HepG2 (cell line): Measurements from ENCODE around the gene ZNF607. TPM values are rescaled to one million over a fixed set of nuclear protein-coding genes. Genes with fewer than 3 reads are reported as not detected.

ENCODE experiments used
- ATAC-seq: fragments of 200-7000 bp; cut with Tn5 transposase; 3 replicates; pipeline ENCODE4 v1.9.1; 2020; ENCODE audit warnings: mild to moderate bottlenecking, moderate library complexity
- BruUV-seq: library from RNA; stranded (reverse); fragments of 400-500 nt; replicated peaks from 2 replicates; lab custom pipeline; 2021; lab: Mats Ljungman, UMichigan
- CTCF ChIA-PET: fragments of 300-600 bp; formaldehyde crosslinking; extraction: SDS; loops from one replicate; lab custom pipeline; 2021; ENCODE audit warnings: low total read pairs, inconsistent platforms, low intra/inter-chr PET ratio; lab: Yijun Ruan, JAX
- POLR2A ChIA-PET: fragments of 350-600 bp; sonication (Branson Sonifier 250); formaldehyde crosslinking; loops from one replicate; lab custom pipeline; 2020; ENCODE audit warnings: antibody characterized with exemption, inconsistent platforms; lab: Yijun Ruan, JAX
- DNase-seq: peaks from one replicate; pipeline ENCODE4 v3.0.0-alpha.2; 2015; ENCODE audit warnings: low spot score
- FAIRE-seq: peaks from 3 replicates; lab custom pipeline; 2011; peaks lifted over from hg19 to GRCh38; lab: Jason Lieb, UNC
- H2AFZ ChIP-seq: one replicate; pipeline ENCODE4 v1.6.1; 2011; ENCODE audit warnings: low read length, inconsistent platforms
- H3K27ac ChIP-seq: fragments of 300-600 bp; 3 replicates; pipeline ENCODE4 v1.8.0; 2011; ENCODE audit warnings: mixed run types, mild to moderate bottlenecking, mixed read lengths, low read length, inconsistent platforms; ENCODE audit not compliant: insufficient read depth; ENCODE audit errors: extremely low read length
- H3K27me3 ChIP-seq, 2 experiments: fragments of 200-600 bp in 1 of 2; 2 replicates in 1 of 2; 3 replicates in 1 of 2; pipeline versions ENCODE4 v1.6.0 to v1.8.0; 2011; ENCODE audit warnings: low read length in 2 of 2, mild to moderate bottlenecking in 2 of 2, moderate library complexity in 2 of 2, inconsistent platforms in 1 of 2; ENCODE audit not compliant: insufficient read depth in 2 of 2, control insufficient read depth in 1 of 2
- H3K36me3 ChIP-seq, 2 experiments: fragments of 200-600 bp in 1 of 2; replicated peaks in 1 of 2; 2 replicates in 1 of 2; 3 replicates in 1 of 2; pipeline versions ENCODE4 v1.5.1 to v1.8.0; 2011; ENCODE audit warnings: low read length in 2 of 2, inconsistent platforms in 1 of 2; ENCODE audit not compliant: insufficient read depth in 2 of 2, control insufficient read depth in 1 of 2
- H3K4me1 ChIP-seq: 2 replicates; pipeline ENCODE4 v1.5.1; 2012; ENCODE audit warnings: low read length, inconsistent platforms; ENCODE audit not compliant: insufficient read depth
- H3K4me2 ChIP-seq: 2 replicates; pipeline ENCODE4 v1.6.0; 2011; ENCODE audit warnings: low read depth, low read length, inconsistent platforms
- H3K4me3 ChIP-seq, 3 experiments: fragments of 200-600 bp in 1 of 3; sonication (generic), shearing (Covaris generic) in 1 of 3; replicated peaks in 1 of 3; 2 replicates each; pipeline ENCODE4 v1.5.1; 2011 to 2016; ENCODE audit warnings: low read length in 3 of 3, inconsistent platforms in 2 of 3, low read depth in 2 of 3, mild to moderate bottlenecking in 2 of 3, control low read depth in 1 of 3, mixed read lengths in 1 of 3; ENCODE audit not compliant: insufficient read depth in 1 of 3
- H3K79me2 ChIP-seq: one replicate; pipeline ENCODE4 v1.6.1; 2011; ENCODE audit warnings: low read length, inconsistent platforms; ENCODE audit not compliant: insufficient read depth
- H3K9ac ChIP-seq: 2 replicates; pipeline ENCODE4 v1.6.0; 2011; ENCODE audit warnings: mild to moderate bottlenecking, low read depth, low read length, inconsistent platforms; ENCODE audit not compliant: insufficient read depth
- H3K9me3 ChIP-seq: 2 replicates; pipeline ENCODE4 v1.5.1; 2012; ENCODE audit warnings: mild to moderate bottlenecking, low read length
- H4K20me1 ChIP-seq: 2 replicates; pipeline ENCODE4 v1.6.0; 2011; ENCODE audit warnings: inconsistent platforms, mild to moderate bottlenecking, low read length, moderate library complexity; ENCODE audit not compliant: insufficient read depth
- ASH2L ChIP-seq: fragments of 300-600, 200-600 bp; sonication (generic); IDR thresholded peaks from 2 replicates; pipeline ENCODE4 v1.7.0; 2017; ENCODE audit warnings: low read depth, mild to moderate bottlenecking, moderate library complexity, mixed read lengths, low read length; ENCODE audit not compliant: insufficient read length
- ATF7 ChIP-seq, 2 experiments: fragments of 450-650 bp in 1 of 2; sonication (generic) in 1 of 2; formaldehyde crosslinking in 1 of 2; IDR thresholded peaks; 2 replicates each; pipeline versions ENCODE4 v1.4.0 to v1.6.1; 2016 to 2020; ENCODE audit warnings: antibody characterized with exemption in 1 of 2, mild to moderate bottlenecking in 1 of 2, missing genetic modification reagents in 1 of 2
- CEBPB ChIP-seq: IDR thresholded peaks from 2 replicates; pipeline ENCODE4 v1.6.1; 2011; ENCODE audit warnings: low read depth, low read length, improper control_type of control experiment, borderline replicate concordance
- CHCHD3 ChIP-seq: sonication (generic); formaldehyde crosslinking; IDR thresholded peaks from 2 replicates; pipeline ENCODE4 v1.8.0; 2022; ENCODE audit warnings: mild to moderate bottlenecking, missing genetic modification reagents, moderate library complexity
- CHD4 ChIP-seq: fragments of 200-600 bp; sonication (generic); IDR thresholded peaks from 2 replicates; pipeline ENCODE4 v1.7.0; 2017; ENCODE audit warnings: mild to moderate bottlenecking, low read length, borderline replicate concordance
- DPF2 ChIP-seq: sonication (generic); formaldehyde crosslinking; IDR thresholded peaks from 2 replicates; pipeline ENCODE4 v1.4.0; 2020; ENCODE audit warnings: mild to moderate bottlenecking, low read depth, missing genetic modification reagents, borderline replicate concordance
- ELF1 ChIP-seq: sonication (generic); formaldehyde crosslinking; IDR thresholded peaks from 2 replicates; pipeline ENCODE4 v1.4.0; 2020; ENCODE audit warnings: missing genetic modification reagents
- HDAC6 ChIP-seq: fragments of 200-600 bp; sonication (generic); IDR thresholded peaks from 2 replicates; pipeline ENCODE4 v1.7.0; 2017; ENCODE audit warnings: mild to moderate bottlenecking, antibody characterized with exemption, low read length, low read depth
- HOXA5 ChIP-seq: sonication (generic); formaldehyde crosslinking; IDR thresholded peaks from 2 replicates; pipeline ENCODE4 v1.4.0; 2020; ENCODE audit warnings: missing genetic modification reagents
- MZF1 ChIP-seq: sonication (generic); formaldehyde crosslinking; IDR thresholded peaks from 2 replicates; pipeline ENCODE4 v1.8.1; 2023; ENCODE audit warnings: mild to moderate bottlenecking, missing genetic modification reagents, borderline replicate concordance
- NFYC ChIP-seq: IDR thresholded peaks from 2 replicates; pipeline ENCODE4 v1.6.1; 2016; ENCODE audit warnings: missing genetic modification reagents, missing compliant biosample characterization
- POLR2G ChIP-seq: fragments of 200-400 bp; formaldehyde crosslinking; IDR thresholded peaks from 2 replicates; pipeline ENCODE4 v1.6.1; 2018; ENCODE audit warnings: mild to moderate bottlenecking, low read depth, low read length, moderate library complexity
- RBAK ChIP-seq: sonication (generic); formaldehyde crosslinking; IDR thresholded peaks from 2 replicates; pipeline ENCODE4 v1.5.1; 2020; ENCODE audit warnings: mild to moderate bottlenecking, missing genetic modification reagents
- REL ChIP-seq: sonication (generic); formaldehyde crosslinking; conservative IDR thresholded peaks from 2 replicates; pipeline ENCODE4 v1.8.0; 2022; ENCODE audit warnings: mild to moderate bottlenecking, missing genetic modification reagents, moderate library complexity
- ZC3H4 ChIP-seq: sonication (generic); formaldehyde crosslinking; IDR thresholded peaks from 2 replicates; pipeline ENCODE4 v1.4.0; 2020; ENCODE audit warnings: missing genetic modification reagents, borderline replicate concordance
- ZNF30 ChIP-seq: sonication (generic); formaldehyde crosslinking; IDR thresholded peaks from 2 replicates; pipeline ENCODE4 v1.5.0; 2020; ENCODE audit warnings: mild to moderate bottlenecking, missing genetic modification reagents
- ZNF354B ChIP-seq: sonication (generic); formaldehyde crosslinking; IDR thresholded peaks from 2 replicates; pipeline ENCODE4 v1.8.0; 2022; ENCODE audit warnings: mild to moderate bottlenecking, missing genetic modification reagents
- WGBS: methylation state at CpG from one replicate; pipeline ENCODE4 v1.1.6; 2017; ENCODE audit warnings: low lambda C conversion rate; 5-methylcytosine and 5-hydroxymethylcytosine counted together
- in situ Hi-C: cut with HindIII; loops from 2 replicates; pipeline ENCODE4 v1.10.0; 2017; ENCODE audit warnings: low pct_unique_long_range_greater_than_20kb; ENCODE audit not compliant: extremely low pct_ligation_motif_present
- intact Hi-C: fragments of 100-400 bp; cut with micrococcal nuclease; formaldehyde crosslinking; loops from one replicate; pipeline ENCODE4 v1.10.0; 2022; ENCODE audit not compliant: unreplicated experiment
- polyA plus RNA-seq, 8 experiments: library from polyadenylated mRNA; depleted of rRNA in 3 of 8; stranded (reverse) in 7 of 8; unstranded in 1 of 8; fragments of >200 nt; fragmentation: Illumina TruSeq in 4 of 8; extraction: Trizol in 4 of 8; gene quantifications; 2 replicates each; pipeline versions ENCODE4 v1.2.1 to v1.2.3, GENCODE V29; 2011 to 2016; ENCODE audit warnings: low read depth in 4 of 8, missing spikeins in 1 of 8, mixed read lengths in 1 of 8; ENCODE audit not compliant: insufficient read depth in 1 of 8
- total RNA-seq, 5 experiments: library from RNA; depleted of rRNA; stranded (reverse); fragments of >200 nt; fragmentation: Illumina TruSeq; extraction: Trizol; gene quantifications; 2 replicates each; pipeline ENCODE4 v1.2.3, GENCODE V29; 2016; ENCODE audit warnings: low read depth in 1 of 5
- TF ChIP-seq, protein P1 (sequence below): IDR thresholded peaks from 2 replicates; pipeline ENCODE4 v1.6.1; 2016
- TF ChIP-seq, protein P2 (sequence below): sonication (generic); formaldehyde crosslinking; IDR thresholded peaks from 2 replicates; pipeline ENCODE4 v1.4.0; 2020; ENCODE audit warnings: missing genetic modification reagents

ZNF607 gene
- total and polyA plus RNA-seq, 2 of the 13 experiments (the other 11 are each of a cell fraction or from before 2014, with no cell fraction given): 3.8 to 8.3 TPM

DNA sequence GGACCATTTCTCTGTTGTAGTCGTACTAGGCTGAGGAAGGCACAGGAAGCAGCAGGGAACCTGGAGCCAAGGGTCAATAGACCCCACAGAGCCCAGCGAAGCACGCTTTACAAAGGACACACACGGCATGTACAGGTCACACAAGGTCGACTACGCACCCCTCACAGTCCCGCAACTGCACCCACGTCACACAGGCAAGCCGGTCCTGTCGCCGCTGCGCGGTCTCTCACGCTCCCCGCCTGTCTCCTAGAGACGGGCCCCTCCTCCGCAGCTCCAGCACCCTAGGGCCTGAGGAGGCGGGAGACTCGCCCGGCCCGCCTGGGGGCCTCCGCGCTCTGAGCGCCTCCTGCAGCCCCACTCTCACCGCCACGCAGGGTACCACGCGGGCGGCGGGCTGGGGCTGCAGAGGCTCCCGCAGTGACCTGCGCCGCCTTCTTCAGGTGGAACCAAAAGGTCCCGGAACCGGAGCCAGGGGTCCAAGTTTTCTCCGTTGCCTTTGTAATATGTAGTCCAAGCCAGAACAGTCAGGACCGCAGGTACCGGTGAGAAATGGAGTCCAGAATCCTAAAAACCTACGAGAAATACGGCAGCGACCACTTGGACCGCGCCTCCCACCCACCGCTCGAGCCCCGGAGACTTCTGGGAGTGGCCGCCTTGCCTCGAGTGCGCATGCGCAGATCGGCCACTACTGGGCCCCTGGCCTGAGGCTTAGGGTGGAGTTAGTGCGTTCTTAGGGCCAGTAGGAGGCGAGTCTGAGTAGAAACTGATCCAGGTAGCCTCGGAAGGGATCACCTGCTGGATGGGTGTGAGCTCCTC is at the start of gene ZNF607 (continued):
- TF ChIP-seq, protein P1, sequence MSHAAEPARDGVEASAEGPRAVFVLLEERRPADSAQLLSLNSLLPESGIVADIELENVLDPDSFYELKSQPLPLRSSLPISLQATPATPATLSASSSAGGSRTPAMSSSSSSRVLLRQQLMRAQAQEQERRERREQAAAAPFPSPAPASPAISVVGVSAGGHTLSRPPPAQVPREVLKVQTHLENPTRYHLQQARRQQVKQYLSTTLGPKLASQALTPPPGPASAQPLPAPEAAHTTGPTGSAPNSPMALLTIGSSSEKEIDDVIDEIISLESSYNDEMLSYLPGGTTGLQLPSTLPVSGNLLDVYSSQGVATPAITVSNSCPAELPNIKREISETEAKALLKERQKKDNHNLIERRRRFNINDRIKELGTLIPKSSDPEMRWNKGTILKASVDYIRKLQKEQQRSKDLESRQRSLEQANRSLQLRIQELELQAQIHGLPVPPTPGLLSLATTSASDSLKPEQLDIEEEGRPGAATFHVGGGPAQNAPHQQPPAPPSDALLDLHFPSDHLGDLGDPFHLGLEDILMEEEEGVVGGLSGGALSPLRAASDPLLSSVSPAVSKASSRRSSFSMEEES (CRISPR knock-in tag): no peak
- TF ChIP-seq ELF1: no peak; the same call in 1 of the 2 replicates
- no peak for TF ChIP-seq MZF1 (CRISPR knock-in tag)
- no peak for TF ChIP-seq ZNF30 (CRISPR knock-in tag)
- no peak for TF ChIP-seq ZNF354B (CRISPR knock-in tag)

DNA sequence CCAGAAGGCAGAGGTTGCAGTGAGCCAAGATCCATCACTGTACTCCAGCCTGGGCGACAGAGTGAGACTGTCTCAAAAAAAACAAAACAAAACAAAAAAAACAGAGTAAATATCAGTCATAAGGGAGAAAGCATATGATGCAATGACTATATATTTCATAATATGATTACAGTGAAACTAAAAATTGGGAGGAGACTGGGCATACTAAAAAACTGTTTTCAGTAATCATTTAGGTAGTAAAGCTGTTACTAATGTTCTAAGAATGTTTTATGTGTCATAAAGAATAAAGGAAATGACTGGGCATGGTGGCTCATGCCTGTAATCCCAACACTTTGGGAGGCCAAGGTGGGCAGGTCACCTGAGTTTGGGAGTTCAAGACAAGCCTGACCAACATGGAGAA is 43.9 kb upstream of the ZNF607 start:
- no peaks in the 10 kb centered on the region for H3K4me1 ChIP-seq
- H3K27me3 ChIP-seq: no peaks in the 10 kb centered on the region
- ChIA-PET CTCF (no interaction called here), POLR2A (no interaction called here)
- H2AFZ ChIP-seq: no peak overlapping the region
- WGBS: 100% methylated on average over 1 of the region's 1 CpG
- H3K27ac ChIP-seq: no peak overlapping the region
- in situ Hi-C loops (no loop called here), intact Hi-C loops (no loop called here)
- H3K9ac ChIP-seq: no peak overlapping the region
- no peak for DNase-seq
- TF ChIP-seq DPF2 (no peak), CEBPB (peak; percentile 38; the same call in 1 of the 2 replicates), ATF7 (IDR thresholded peaks at IDR 0.05) (0 out of 2 replicates have a peak, but pooled peaks have one; percentile 14), ATF7 (CRISPR knock-in tag; IDR thresholded peaks at IDR 0.05) (no peak), HDAC6 (no peak), RBAK (CRISPR knock-in tag) (no peak), CHD4 (no peak), ZC3H4 (CRISPR knock-in tag) (no peak), POLR2G (no peak), REL (CRISPR knock-in tag) (no peak), HOXA5 (no peak), CHCHD3 (no peak), NFYC (no peak), ASH2L (no peak)
- TF ChIP-seq, protein P2, sequence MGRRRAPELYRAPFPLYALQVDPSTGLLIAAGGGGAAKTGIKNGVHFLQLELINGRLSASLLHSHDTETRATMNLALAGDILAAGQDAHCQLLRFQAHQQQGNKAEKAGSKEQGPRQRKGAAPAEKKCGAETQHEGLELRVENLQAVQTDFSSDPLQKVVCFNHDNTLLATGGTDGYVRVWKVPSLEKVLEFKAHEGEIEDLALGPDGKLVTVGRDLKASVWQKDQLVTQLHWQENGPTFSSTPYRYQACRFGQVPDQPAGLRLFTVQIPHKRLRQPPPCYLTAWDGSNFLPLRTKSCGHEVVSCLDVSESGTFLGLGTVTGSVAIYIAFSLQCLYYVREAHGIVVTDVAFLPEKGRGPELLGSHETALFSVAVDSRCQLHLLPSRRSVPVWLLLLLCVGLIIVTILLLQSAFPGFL: no peak
- FAIRE-seq: no peak
- no peak overlapping the region for H3K4me2 ChIP-seq
- ATAC-seq: no peak
- H3K4me3 ChIP-seq: no peak overlapping the region
- peaks cover 0 to 5% of the 10 kb centered on the region in 2 experiments; a peak in 2 of 5 replicates for H3K36me3 ChIP-seq
- no peaks in the 10 kb centered on the region for H3K79me2 ChIP-seq
- BruUV-seq: no TSS peak
- H3K9me3 ChIP-seq: no peaks in the 10 kb centered on the region
- no peaks in the 10 kb centered on the region for H4K20me1 ChIP-seq
